ENCODE measurements around the gene C1QB. TPM values are rescaled to one million over a fixed set of nuclear protein-coding genes. Genes with fewer than 3 reads are reported as not detected.
A peak's percentile ranks its signal among the peaks of the same experiment; 100 is the strongest.

C1QB gene
- total RNA-seq, 1 experiment from 2014 or later, result not detected

DNA sequence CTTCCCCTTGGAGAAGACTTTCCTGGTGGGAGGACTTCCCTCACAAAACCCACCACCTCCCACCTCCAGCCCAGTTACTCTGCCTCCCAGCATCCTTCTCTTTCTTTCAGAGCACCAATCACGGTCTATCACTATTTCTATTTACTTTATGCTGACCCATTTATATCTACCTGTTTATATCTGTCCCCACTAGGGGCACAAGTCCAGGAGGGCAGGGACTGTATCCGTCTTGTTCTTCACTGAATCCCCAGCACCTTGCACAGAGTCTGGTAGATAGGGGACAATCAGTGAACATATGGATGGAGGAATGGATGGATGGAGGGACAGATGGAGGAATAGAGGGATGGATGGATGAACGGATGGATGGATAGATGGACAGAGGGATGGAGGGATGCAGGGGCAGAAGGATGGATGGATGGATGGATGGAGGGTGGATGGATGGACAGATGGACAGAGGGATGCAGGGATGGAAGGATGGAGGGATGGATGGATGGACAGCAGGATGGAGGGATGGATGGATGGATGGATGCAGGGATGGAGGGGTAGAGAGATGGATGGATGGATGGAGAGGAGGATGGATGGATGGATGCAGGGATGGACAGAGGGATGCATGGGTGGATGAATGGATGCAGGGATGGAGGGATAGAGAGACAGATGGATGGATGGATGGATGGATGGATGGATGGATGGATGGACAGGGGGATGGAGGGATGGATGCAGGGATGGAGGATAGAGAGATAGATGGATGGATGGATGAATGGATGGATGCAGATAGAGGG is 5.5 kb downstream of the C1QB start:
- peaks cover 42% of the 10 kb centered on the region for H3K27me3 ChIP-seq (ENCODE audit: insufficient read depth, low read depth)
- no peaks in the 10 kb centered on the region for H3K79me2 ChIP-seq (ENCODE audit: low read depth)
- TF ChIP-seq, protein P1, sequence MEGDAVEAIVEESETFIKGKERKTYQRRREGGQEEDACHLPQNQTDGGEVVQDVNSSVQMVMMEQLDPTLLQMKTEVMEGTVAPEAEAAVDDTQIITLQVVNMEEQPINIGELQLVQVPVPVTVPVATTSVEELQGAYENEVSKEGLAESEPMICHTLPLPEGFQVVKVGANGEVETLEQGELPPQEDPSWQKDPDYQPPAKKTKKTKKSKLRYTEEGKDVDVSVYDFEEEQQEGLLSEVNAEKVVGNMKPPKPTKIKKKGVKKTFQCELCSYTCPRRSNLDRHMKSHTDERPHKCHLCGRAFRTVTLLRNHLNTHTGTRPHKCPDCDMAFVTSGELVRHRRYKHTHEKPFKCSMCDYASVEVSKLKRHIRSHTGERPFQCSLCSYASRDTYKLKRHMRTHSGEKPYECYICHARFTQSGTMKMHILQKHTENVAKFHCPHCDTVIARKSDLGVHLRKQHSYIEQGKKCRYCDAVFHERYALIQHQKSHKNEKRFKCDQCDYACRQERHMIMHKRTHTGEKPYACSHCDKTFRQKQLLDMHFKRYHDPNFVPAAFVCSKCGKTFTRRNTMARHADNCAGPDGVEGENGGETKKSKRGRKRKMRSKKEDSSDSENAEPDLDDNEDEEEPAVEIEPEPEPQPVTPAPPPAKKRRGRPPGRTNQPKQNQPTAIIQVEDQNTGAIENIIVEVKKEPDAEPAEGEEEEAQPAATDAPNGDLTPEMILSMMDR (conservative IDR thresholded peaks at IDR 0.05), result peak; percentile 54; the same call in 1 of the 2 replicates
- no peak for TF ChIP-seq EZH2 (IDR thresholded peaks at IDR 0.05; ENCODE audit: low read depth)
- H3K4me3 ChIP-seq, result no peak overlapping the region
- BruUV-seq (replicated peaks), result no TSS peak
- H3K9me3 ChIP-seq (ENCODE audit: insufficient read depth, low read depth), result no peaks in the 10 kb centered on the region
- no peak overlapping the region for H3K27ac ChIP-seq
- H2AFZ ChIP-seq, result no peak overlapping the region
- intact Hi-C loops (cut with micrococcal nuclease; ENCODE audit: unreplicated experiment), result no loop called here
- H3F3A ChIP-seq (ENCODE audit: insufficient read depth, low read depth), result no peaks in the 10 kb centered on the region
- H3K9me2 ChIP-seq (ENCODE audit: insufficient read depth), result no peaks in the 10 kb centered on the region
- no peaks in the 10 kb centered on the region for H3K4me1 ChIP-seq (replicated peaks; ENCODE audit: insufficient read depth)
- ChIA-PET CTCF (interaction anchor here (0.6 kb wide), 1 partner anchor 369 kb away, joined by 3 read pairs; no protein-coding TSS in a partner anchor), POLR2A (ENCODE audit: unreplicated experiment) (no interaction called here)
- no peak overlapping the region for H3K4me2 ChIP-seq
- H4K20me1 ChIP-seq (ENCODE audit: insufficient read depth), result no peaks in the 10 kb centered on the region
- DNase-seq, result no peak
- no peaks in the 10 kb centered on the region for H3K36me3 ChIP-seq (ENCODE audit: low read depth)

DNA sequence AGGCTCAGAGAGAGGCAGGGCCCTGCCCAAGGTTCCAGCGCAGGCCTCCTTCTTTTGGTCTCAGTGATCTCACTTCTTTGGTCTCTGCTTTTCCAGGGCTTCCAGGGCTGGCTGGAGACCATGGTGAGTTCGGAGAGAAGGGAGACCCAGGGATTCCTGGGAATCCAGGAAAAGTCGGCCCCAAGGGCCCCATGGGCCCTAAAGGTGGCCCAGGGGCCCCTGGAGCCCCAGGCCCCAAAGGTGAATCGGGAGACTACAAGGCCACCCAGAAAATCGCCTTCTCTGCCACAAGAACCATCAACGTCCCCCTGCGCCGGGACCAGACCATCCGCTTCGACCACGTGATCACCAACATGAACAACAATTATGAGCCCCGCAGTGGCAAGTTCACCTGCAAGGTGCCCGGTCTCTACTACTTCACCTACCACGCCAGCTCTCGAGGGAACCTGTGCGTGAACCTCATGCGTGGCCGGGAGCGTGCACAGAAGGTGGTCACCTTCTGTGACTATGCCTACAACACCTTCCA is 7.7 kb downstream of the C1QB start:
- intact Hi-C loops (cut with micrococcal nuclease; ENCODE audit: unreplicated experiment), result no loop called here
- CTCF ChIA-PET, result no interaction called here

DNA sequence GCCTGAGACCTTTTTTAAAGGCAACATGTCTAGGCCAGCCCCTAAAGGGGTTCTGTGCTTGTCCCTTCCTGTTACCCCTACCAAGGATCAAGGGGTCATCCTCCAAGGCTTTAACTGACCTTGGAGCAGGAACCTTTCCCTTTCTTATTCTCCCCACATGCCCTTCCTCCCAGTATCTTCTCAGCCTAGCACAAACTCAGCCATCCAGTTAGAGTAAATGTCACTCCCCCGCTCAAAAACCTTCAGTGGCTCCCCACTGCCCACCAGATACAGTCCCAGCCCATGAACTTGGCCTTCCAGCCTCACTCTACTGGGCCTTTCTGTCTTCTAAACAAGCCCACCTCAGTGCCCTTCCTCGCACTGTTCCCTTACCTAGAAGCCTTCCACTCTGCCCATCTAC is 8.8 kb downstream of the C1QB start:
- POLR2A ChIA-PET (ENCODE audit: unreplicated experiment), result no interaction called here
- no TSS peak for BruUV-seq (replicated peaks)

More for the DNA sequence above, 7.7 kb downstream of the C1QB start:
- BruUV-seq (replicated peaks), result no TSS peak
- TF ChIP-seq EZH2 (IDR thresholded peaks at IDR 0.05; ENCODE audit: low read depth), result no peak
- TF ChIP-seq, protein P1 (conservative IDR thresholded peaks at IDR 0.05), result no peak
- H3F3A ChIP-seq (ENCODE audit: insufficient read depth, low read depth), result no peaks in the 10 kb centered on the region
- H3K4me2 ChIP-seq, result no peak overlapping the region
- POLR2A ChIA-PET (ENCODE audit: unreplicated experiment), result no interaction called here
- no peaks in the 10 kb centered on the region for H3K4me1 ChIP-seq (replicated peaks; ENCODE audit: insufficient read depth)
- H3K27me3 ChIP-seq (ENCODE audit: insufficient read depth, low read depth), result peaks cover 28% of the 10 kb centered on the region
- no peak for DNase-seq
- no peak overlapping the region for H3K4me3 ChIP-seq
- no peaks in the 10 kb centered on the region for H3K36me3 ChIP-seq (ENCODE audit: low read depth)
- H3K27ac ChIP-seq, result no peak overlapping the region
- H3K79me2 ChIP-seq (ENCODE audit: low read depth), result no peaks in the 10 kb centered on the region
- no peaks in the 10 kb centered on the region for H3K9me3 ChIP-seq (ENCODE audit: insufficient read depth, low read depth)
- H2AFZ ChIP-seq, result no peak overlapping the region
- no peaks in the 10 kb centered on the region for H4K20me1 ChIP-seq (ENCODE audit: insufficient read depth)
- no peaks in the 10 kb centered on the region for H3K9me2 ChIP-seq (ENCODE audit: insufficient read depth)

More for the DNA sequence above, 8.8 kb downstream of the C1QB start:
- no peaks in the 10 kb centered on the region for H4K20me1 ChIP-seq (ENCODE audit: insufficient read depth)
- CTCF ChIA-PET, result no interaction called here
- no peak overlapping the region for H3K4me3 ChIP-seq
- no peaks in the 10 kb centered on the region for H3K9me2 ChIP-seq (ENCODE audit: insufficient read depth)
- no peak overlapping the region for H2AFZ ChIP-seq
- no peaks in the 10 kb centered on the region for H3K79me2 ChIP-seq (ENCODE audit: low read depth)
- H3K27ac ChIP-seq, result no peak overlapping the region
- no peaks in the 10 kb centered on the region for H3F3A ChIP-seq (ENCODE audit: insufficient read depth, low read depth)
- H3K4me2 ChIP-seq, result no peak overlapping the region
- no peaks in the 10 kb centered on the region for H3K9me3 ChIP-seq (ENCODE audit: insufficient read depth, low read depth)
- H3K4me1 ChIP-seq (replicated peaks; ENCODE audit: insufficient read depth), result no peaks in the 10 kb centered on the region
- TF ChIP-seq, protein P1 (conservative IDR thresholded peaks at IDR 0.05), result no peak
- TF ChIP-seq EZH2 (IDR thresholded peaks at IDR 0.05; ENCODE audit: low read depth), result no peak
- no peak for DNase-seq
- intact Hi-C loops (cut with micrococcal nuclease; ENCODE audit: unreplicated experiment), result no loop called here
- no peaks in the 10 kb centered on the region for H3K36me3 ChIP-seq (ENCODE audit: low read depth)
- peaks cover 18% of the 10 kb centered on the region for H3K27me3 ChIP-seq (ENCODE audit: insufficient read depth, low read depth)
